ENCODE results near the gene SEMA5A.

The SEMA5A gene

GRCh38 chr5:9173281-9174048 is 372.4 kb downstream of the SEMA5A start:
- Histone ChIP-seq H3K36me3 (ENCODE audit: control insufficient read depth, insufficient read depth, low read length) (no peaks in the 10 kb centered on the region), H3K4me1 (ENCODE audit: control insufficient read depth, insufficient read depth, low read length) (no peaks in the 10 kb centered on the region), H3K9ac (ENCODE audit: low read length) (no peak overlapping the region), H3K4me3 (ENCODE audit: low read length) (no peak overlapping the region), H3K27ac (ENCODE audit: low read depth, low read length) (no peak overlapping the region), H3K27me3 (ENCODE audit: control insufficient read depth, insufficient read depth, low read length) (no peaks in the 10 kb centered on the region)

- Histone ChIP-seq H3K9ac (ENCODE audit: low read length) (no peak overlapping the region), H3K4me3 (ENCODE audit: low read length) (no peak overlapping the region)
Measured at GRCh38 chr5:9170026-9170425, 375.8 kb downstream of the SEMA5A start.

DNA sequence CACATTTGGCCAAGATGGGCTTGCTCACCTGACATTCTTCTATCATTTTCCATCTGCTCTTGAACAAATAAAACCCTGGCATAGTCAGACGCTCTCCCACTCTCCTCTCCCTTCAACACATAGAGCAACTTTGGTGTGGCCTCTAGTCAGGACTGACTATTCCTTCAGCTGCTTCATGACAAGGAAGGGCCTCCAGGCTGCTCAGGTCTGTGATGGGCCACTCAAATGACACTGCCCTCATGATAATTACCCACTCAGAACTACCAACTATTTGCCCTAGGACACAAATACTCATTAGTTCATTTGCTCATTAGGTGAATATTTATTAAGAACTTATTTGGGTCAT is 376.3 kb downstream of the SEMA5A start:
- no peaks in the 10 kb centered on the region for H3K27me3 ChIP-seq (ENCODE audit: control insufficient read depth, insufficient read depth, low read length)
- no peak overlapping the region for H3K27ac ChIP-seq (ENCODE audit: low read depth, low read length)
- H3K9ac ChIP-seq (ENCODE audit: low read length): no peak overlapping the region
- no peak overlapping the region for H3K4me3 ChIP-seq (ENCODE audit: low read length)
- H3K36me3 ChIP-seq (ENCODE audit: control insufficient read depth, insufficient read depth, low read length): no peaks in the 10 kb centered on the region
- no peaks in the 10 kb centered on the region for H3K4me1 ChIP-seq (ENCODE audit: control insufficient read depth, insufficient read depth, low read length)

More at GRCh38 chr5:9170026-9170425, 375.8 kb downstream of the SEMA5A start:
- H3K36me3 ChIP-seq (ENCODE audit: control insufficient read depth, insufficient read depth, low read length): no peaks in the 10 kb centered on the region
- no peaks in the 10 kb centered on the region for H3K27me3 ChIP-seq (ENCODE audit: control insufficient read depth, insufficient read depth, low read length)
- no peak overlapping the region for H3K27ac ChIP-seq (ENCODE audit: low read depth, low read length)
- H3K4me1 ChIP-seq (ENCODE audit: control insufficient read depth, insufficient read depth, low read length): no peaks in the 10 kb centered on the region

- H3K27ac ChIP-seq (ENCODE audit: low read depth, low read length): no peak overlapping the region
Measured at GRCh38 chr5:9168791-9169556, 376.9 kb downstream of the SEMA5A start.

DNA sequence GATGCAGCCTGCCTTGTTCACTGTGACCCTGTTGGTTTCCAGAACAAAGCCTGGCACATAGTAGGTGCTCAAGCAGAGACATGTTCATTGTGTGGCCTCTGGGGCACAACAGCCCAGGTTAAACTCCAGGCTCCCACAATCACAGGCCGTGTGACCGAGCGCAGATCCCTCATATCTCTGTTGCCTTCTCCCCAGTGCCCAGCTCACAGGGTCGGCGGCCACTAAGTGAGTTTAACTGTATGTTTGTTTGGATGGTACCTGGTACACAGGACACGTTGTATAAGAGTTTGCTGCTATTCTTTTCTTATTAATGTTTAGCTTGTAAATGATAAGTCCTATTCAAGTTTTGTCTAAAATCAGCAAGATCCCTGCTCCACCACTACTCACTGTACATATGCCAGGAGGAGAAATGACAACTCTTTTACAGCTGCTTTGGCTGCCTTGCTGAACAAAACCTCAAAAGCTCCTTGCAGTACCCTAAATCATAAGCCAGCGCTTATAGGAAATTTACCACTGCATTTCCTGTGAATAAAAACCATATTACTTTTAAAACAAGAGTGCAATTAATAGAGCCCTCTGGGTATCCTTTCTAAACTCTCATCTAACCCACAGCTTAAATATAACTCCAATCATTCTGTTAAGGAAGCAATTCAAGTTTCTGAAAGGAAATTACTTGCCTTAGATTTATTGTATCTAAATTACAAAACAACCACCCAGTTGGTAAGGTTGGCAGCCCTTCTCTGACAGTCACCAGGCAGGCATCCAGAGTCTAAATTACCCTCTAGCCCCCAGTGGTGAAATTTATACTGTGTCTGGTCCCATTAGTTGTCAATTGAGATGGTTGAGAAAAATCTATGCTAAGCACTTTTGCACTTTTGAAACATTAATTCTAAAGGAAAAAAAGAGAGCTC is 379.4 kb downstream of the SEMA5A start:
- no peaks in the 10 kb centered on the region for H3K27me3 ChIP-seq (ENCODE audit: control insufficient read depth, insufficient read depth, low read length)
- H3K4me1 ChIP-seq (ENCODE audit: control insufficient read depth, insufficient read depth, low read length): no peaks in the 10 kb centered on the region
- H3K9ac ChIP-seq (ENCODE audit: low read length): no peak overlapping the region
- no peak overlapping the region for H3K27ac ChIP-seq (ENCODE audit: low read depth, low read length)
- H3K4me3 ChIP-seq (ENCODE audit: low read length): no peak overlapping the region
- H3K36me3 ChIP-seq (ENCODE audit: control insufficient read depth, insufficient read depth, low read length): no peaks in the 10 kb centered on the region

More at GRCh38 chr5:9168791-9169556, 376.9 kb downstream of the SEMA5A start:
- Histone ChIP-seq H3K4me3 (ENCODE audit: low read length) (no peak overlapping the region), H3K9ac (ENCODE audit: low read length) (no peak overlapping the region), H3K27me3 (ENCODE audit: control insufficient read depth, insufficient read depth, low read length) (no peaks in the 10 kb centered on the region), H3K36me3 (ENCODE audit: control insufficient read depth, insufficient read depth, low read length) (no peaks in the 10 kb centered on the region), H3K4me1 (ENCODE audit: control insufficient read depth, insufficient read depth, low read length) (no peaks in the 10 kb centered on the region)

DNA sequence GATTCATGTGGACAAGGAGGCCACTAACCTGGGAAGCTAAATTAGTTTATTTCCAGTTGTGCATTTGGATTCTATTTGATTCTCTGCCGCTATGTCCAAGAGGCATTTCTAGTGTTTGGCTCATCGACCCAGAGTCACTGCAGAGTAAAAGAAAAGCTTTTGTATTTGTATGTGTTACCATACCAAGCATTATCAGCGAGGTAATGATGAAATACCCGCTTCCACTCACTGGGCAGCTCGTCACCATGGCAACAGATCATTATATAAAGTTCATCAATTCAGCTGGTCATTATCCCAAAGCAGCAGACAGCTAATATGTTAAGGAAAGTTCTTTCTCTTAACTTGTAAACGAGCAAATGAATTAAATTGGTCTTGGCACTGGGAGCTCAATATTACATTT is 380.3 kb downstream of the SEMA5A start:
- H3K27ac ChIP-seq (ENCODE audit: low read depth, low read length): no peak overlapping the region
- no peak overlapping the region for H3K9ac ChIP-seq (ENCODE audit: low read length)

DNA sequence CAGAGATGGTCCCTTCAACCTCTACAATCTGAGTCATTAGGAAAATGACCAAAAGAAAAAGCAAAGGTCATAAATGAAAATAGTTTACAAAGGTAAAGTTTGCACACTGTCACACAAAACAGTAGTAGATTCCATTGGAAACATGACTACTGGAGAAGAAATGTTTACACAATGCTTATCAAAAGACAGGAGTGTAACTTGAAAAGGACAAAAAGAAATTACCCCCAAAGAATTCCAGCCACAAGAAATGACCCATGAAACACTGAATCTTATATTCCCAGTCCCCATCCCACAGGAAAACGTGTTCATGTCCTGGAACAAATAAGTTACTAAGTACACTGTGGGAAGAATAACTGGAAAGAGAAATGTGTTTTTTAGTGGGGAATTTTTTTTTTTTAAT is 385.1 kb downstream of the SEMA5A start:
- H3K9ac ChIP-seq (ENCODE audit: low read length): no peak overlapping the region
- no peaks in the 10 kb centered on the region for H3K4me1 ChIP-seq (ENCODE audit: control insufficient read depth, insufficient read depth, low read length)
- no peak overlapping the region for H3K27ac ChIP-seq (ENCODE audit: low read depth, low read length)
- no peak overlapping the region for H3K4me3 ChIP-seq (ENCODE audit: low read length)
- H3K27me3 ChIP-seq (ENCODE audit: control insufficient read depth, insufficient read depth, low read length): no peaks in the 10 kb centered on the region
- H3K36me3 ChIP-seq (ENCODE audit: control insufficient read depth, insufficient read depth, low read length): no peaks in the 10 kb centered on the region

More for the DNA sequence above, 380.3 kb downstream of the SEMA5A start:
- no peak overlapping the region for H3K4me3 ChIP-seq (ENCODE audit: low read length)
- H3K27me3 ChIP-seq (ENCODE audit: control insufficient read depth, insufficient read depth, low read length): no peaks in the 10 kb centered on the region
- no peaks in the 10 kb centered on the region for H3K4me1 ChIP-seq (ENCODE audit: control insufficient read depth, insufficient read depth, low read length)
- no peaks in the 10 kb centered on the region for H3K36me3 ChIP-seq (ENCODE audit: control insufficient read depth, insufficient read depth, low read length)

DNA sequence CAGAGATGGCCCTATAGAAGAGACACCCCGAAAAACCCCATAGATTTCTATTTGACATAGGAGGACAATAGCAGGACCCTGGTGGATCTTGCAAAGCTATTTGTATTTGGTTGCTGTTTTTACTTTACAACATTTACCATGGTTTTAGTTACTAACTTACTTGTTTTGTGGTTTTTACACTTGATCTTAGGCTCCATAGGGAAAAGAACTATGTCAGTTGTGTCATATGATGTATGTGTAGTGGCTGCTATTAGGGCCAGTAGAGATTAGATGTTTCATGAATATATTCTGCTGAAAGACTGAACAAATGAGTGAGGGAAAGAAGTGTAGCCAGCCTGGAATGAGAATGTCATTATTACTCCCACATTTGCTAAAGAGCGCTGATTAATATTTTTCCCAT is 388.1 kb downstream of the SEMA5A start:
- Histone ChIP-seq H3K9ac (ENCODE audit: low read length) (no peak overlapping the region), H3K27ac (ENCODE audit: low read depth, low read length) (no peak overlapping the region), H3K27me3 (ENCODE audit: control insufficient read depth, insufficient read depth, low read length) (no peaks in the 10 kb centered on the region), H3K36me3 (ENCODE audit: control insufficient read depth, insufficient read depth, low read length) (no peaks in the 10 kb centered on the region), H3K4me1 (ENCODE audit: control insufficient read depth, insufficient read depth, low read length) (no peaks in the 10 kb centered on the region), H3K4me3 (ENCODE audit: low read length) (no peak overlapping the region)

- Histone ChIP-seq H3K36me3 (ENCODE audit: control insufficient read depth, insufficient read depth, low read length) (no peaks in the 10 kb centered on the region), H3K4me1 (ENCODE audit: control insufficient read depth, insufficient read depth, low read length) (peaks cover 2% of the 10 kb centered on the region), H3K4me3 (ENCODE audit: low read length) (no peak overlapping the region), H3K27me3 (ENCODE audit: control insufficient read depth, insufficient read depth, low read length) (no peaks in the 10 kb centered on the region), H3K27ac (ENCODE audit: low read depth, low read length) (no peak overlapping the region), H3K9ac (ENCODE audit: low read length) (no peak overlapping the region)
Measured at GRCh38 chr5:9157020-9157419, 388.9 kb downstream of the SEMA5A start.

- H3K36me3 ChIP-seq (ENCODE audit: control insufficient read depth, insufficient read depth, low read length): no peaks in the 10 kb centered on the region
- no peak overlapping the region for H3K27ac ChIP-seq (ENCODE audit: low read depth, low read length)
- H3K4me1 ChIP-seq (ENCODE audit: control insufficient read depth, insufficient read depth, low read length): peaks cover 6% of the 10 kb centered on the region
- H3K27me3 ChIP-seq (ENCODE audit: control insufficient read depth, insufficient read depth, low read length): no peaks in the 10 kb centered on the region
- no peak overlapping the region for H3K9ac ChIP-seq (ENCODE audit: low read length)
- no peak overlapping the region for H3K4me3 ChIP-seq (ENCODE audit: low read length)
Measured at GRCh38 chr5:9156282-9156681, 389.6 kb downstream of the SEMA5A start.

- Histone ChIP-seq H3K9ac (ENCODE audit: low read length) (no peak overlapping the region), H3K27me3 (ENCODE audit: control insufficient read depth, insufficient read depth, low read length) (no peaks in the 10 kb centered on the region), H3K4me3 (ENCODE audit: low read length) (no peak overlapping the region), H3K36me3 (ENCODE audit: control insufficient read depth, insufficient read depth, low read length) (no peaks in the 10 kb centered on the region), H3K27ac (ENCODE audit: low read depth, low read length) (no peak overlapping the region), H3K4me1 (ENCODE audit: control insufficient read depth, insufficient read depth, low read length) (peaks cover 6% of the 10 kb centered on the region)
Measured at GRCh38 chr5:9151684-9152427, 394.0 kb downstream of the SEMA5A start.

DNA sequence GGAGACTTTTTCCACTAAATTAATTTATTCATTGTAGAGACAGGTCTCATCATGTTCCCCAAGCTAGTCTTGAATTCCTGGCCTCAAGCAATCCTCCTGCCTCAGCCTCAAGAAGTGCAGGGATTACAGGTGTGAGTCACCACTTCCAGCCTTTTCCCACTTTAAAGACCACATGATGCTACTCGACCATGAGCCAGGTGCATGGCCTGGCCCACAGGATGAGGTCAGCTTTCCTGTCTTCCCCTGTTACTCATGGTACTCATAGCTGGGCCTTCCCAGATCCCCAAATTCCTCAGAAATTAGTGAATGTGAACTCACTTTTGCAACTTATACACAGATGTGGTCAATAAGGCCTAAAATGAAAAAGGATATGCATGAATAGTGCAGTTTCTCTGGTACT is 395.9 kb downstream of the SEMA5A start:
- H3K4me3 ChIP-seq (ENCODE audit: low read length): no peak overlapping the region
- H3K27ac ChIP-seq (ENCODE audit: low read depth, low read length): no peak overlapping the region
- no peak overlapping the region for H3K9ac ChIP-seq (ENCODE audit: low read length)
- H3K36me3 ChIP-seq (ENCODE audit: control insufficient read depth, insufficient read depth, low read length): no peaks in the 10 kb centered on the region
- no peaks in the 10 kb centered on the region for H3K27me3 ChIP-seq (ENCODE audit: control insufficient read depth, insufficient read depth, low read length)
- H3K4me1 ChIP-seq (ENCODE audit: control insufficient read depth, insufficient read depth, low read length): peaks cover 6% of the 10 kb centered on the region

Measured in rectal smooth muscle tissue (tissue), 1 donor.